PFSK-1 (cell line): ENCODE data around the gene IKZF3.

Experiments
- FOXP2 ChIP-seq: optimal IDR thresholded peaks from 2 replicates; pipeline ENCODE3; 2011; ENCODE audit warnings: borderline replicate concordance, control low read depth, inconsistent platforms; ENCODE audit not compliant: insufficient read depth; ENCODE audit errors: extremely low read length, extremely low read depth
- POLR2AphosphoS5 ChIP-seq: IDR thresholded peaks from 2 replicates; pipeline ENCODE4 v1.6.1; 2012; ENCODE audit warnings: low read depth, mild to moderate bottlenecking, control low read depth, low read length, moderate library complexity
- SIN3A ChIP-seq: IDR thresholded peaks from 2 replicates; pipeline ENCODE4 v1.6.1; 2012; ENCODE audit warnings: mild to moderate bottlenecking, low read length, moderate library complexity, borderline replicate concordance; ENCODE audit not compliant: insufficient read depth
- TAF1 ChIP-seq: IDR thresholded peaks from 2 replicates; pipeline ENCODE4 v1.6.1; 2012; ENCODE audit warnings: low read length, control low read depth, borderline replicate concordance; ENCODE audit not compliant: insufficient read depth
- TF ChIP-seq, protein P1 (sequence below), 2 experiments: IDR thresholded peaks; 2 replicates each; pipeline versions ENCODE4 v1.6.1 to v1.8.0; 2011 to 2012; ENCODE audit warnings: low read depth in 2 of 2, low read length in 2 of 2, control low read depth in 1 of 2, inconsistent platforms in 1 of 2, mild to moderate bottlenecking in 1 of 2, moderate library complexity in 1 of 2; ENCODE audit not compliant: insufficient read depth in 1 of 2

IKZF3 gene

DNA sequence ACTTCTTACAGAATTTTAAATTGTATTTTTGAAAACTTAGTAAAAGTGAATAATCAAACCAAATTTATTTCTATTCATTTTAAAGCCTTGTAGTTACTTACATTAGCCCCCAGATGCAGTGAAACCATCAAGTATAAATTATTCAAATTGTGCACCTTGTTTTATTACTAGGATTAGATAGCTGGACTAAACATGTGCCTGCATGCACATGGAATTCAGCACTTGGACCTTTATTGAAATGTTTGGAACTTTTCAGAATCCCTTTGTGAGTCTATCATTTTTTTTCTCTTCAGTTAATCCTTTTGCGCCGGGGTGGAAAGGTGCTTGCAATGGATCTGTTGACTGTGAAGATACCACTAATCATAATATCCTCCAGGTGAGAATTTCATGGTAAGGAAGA, 8.6 kb upstream of the IKZF3 start:
- TF ChIP-seq, protein P1, sequence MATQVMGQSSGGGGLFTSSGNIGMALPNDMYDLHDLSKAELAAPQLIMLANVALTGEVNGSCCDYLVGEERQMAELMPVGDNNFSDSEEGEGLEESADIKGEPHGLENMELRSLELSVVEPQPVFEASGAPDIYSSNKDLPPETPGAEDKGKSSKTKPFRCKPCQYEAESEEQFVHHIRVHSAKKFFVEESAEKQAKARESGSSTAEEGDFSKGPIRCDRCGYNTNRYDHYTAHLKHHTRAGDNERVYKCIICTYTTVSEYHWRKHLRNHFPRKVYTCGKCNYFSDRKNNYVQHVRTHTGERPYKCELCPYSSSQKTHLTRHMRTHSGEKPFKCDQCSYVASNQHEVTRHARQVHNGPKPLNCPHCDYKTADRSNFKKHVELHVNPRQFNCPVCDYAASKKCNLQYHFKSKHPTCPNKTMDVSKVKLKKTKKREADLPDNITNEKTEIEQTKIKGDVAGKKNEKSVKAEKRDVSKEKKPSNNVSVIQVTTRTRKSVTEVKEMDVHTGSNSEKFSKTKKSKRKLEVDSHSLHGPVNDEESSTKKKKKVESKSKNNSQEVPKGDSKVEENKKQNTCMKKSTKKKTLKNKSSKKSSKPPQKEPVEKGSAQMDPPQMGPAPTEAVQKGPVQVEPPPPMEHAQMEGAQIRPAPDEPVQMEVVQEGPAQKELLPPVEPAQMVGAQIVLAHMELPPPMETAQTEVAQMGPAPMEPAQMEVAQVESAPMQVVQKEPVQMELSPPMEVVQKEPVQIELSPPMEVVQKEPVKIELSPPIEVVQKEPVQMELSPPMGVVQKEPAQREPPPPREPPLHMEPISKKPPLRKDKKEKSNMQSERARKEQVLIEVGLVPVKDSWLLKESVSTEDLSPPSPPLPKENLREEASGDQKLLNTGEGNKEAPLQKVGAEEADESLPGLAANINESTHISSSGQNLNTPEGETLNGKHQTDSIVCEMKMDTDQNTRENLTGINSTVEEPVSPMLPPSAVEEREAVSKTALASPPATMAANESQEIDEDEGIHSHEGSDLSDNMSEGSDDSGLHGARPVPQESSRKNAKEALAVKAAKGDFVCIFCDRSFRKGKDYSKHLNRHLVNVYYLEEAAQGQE (IDR thresholded peaks at IDR 0.05; ENCODE audit: insufficient read depth in 1 of 2, low read depth in 2 of 2, low read length in 2 of 2) = no peak
- TF ChIP-seq FOXP2 (no peak), TAF1 (no peak), SIN3A (no peak), POLR2AphosphoS5 (no peak)

DNA sequence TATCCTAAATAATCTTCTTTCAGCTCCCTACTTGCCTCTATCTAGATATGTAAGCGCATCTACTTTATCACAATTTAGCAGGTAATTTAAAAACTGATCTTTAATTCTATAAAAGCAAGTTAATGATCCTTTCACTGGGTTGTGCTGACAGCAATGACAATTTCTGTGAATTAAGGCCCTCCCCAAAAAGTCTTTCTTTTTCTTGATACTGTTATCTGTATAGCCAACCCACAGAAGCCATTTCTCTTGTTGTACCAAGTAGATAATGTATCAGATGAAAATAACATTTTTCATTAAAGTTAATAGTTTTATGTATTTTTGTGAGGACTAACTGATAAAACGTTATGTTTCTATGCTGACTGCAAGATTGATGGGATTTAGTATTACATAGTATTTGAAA, 7.7 kb upstream of the IKZF3 start:
- TF ChIP-seq, protein P1 (IDR thresholded peaks at IDR 0.05; ENCODE audit: insufficient read depth in 1 of 2, low read depth in 2 of 2, low read length in 2 of 2) = no peak

DNA sequence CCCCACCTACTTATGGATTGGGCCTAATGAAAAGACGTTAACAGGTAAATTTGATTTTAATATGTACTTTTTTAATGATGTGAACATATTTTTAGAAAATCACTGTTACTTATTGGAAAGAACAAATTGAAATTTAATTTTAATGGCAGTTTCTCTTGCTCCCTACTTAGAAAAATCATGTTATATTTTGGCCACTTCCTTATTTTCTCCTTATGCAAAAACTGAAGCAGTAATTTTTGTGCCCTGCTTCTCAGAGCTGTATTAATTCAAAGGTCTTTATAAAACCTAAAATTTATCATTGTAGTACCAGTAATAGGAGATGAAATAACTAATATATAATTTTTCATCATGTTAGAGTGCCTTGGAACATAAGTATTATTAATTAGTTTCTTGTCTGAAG, 6.7 kb upstream of the IKZF3 start:
- TF ChIP-seq SIN3A (no peak), TAF1 (no peak), POLR2AphosphoS5 (no peak), FOXP2 (no peak)
- TF ChIP-seq, protein P1 (IDR thresholded peaks at IDR 0.05; ENCODE audit: insufficient read depth in 1 of 2, low read depth in 2 of 2, low read length in 2 of 2) = no peak

DNA sequence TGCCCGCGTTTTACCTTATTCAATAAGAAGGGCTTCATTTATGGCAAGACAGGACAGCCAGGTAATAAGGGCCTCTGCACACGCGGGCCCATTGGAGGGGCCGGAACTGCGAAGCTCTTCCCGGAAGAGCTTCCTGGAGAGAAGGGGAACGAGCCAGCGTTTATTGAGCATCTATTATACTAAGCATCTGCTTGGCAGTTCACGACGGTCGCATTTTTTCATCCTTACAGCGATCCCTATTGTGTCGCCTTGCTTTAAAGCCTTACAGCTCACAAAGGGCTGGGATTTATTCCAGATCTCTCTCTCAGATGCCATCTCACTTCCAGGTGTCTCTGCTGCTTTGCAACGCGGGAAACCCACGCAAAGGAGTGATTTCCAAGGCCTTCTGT, 4.4 kb upstream of the IKZF3 start:
- TF ChIP-seq POLR2AphosphoS5 (no peak), TAF1 (no peak), SIN3A (no peak), FOXP2 (no peak)
- TF ChIP-seq, protein P1 (IDR thresholded peaks at IDR 0.05; ENCODE audit: insufficient read depth in 1 of 2, low read depth in 2 of 2, low read length in 2 of 2) = no peak

DNA sequence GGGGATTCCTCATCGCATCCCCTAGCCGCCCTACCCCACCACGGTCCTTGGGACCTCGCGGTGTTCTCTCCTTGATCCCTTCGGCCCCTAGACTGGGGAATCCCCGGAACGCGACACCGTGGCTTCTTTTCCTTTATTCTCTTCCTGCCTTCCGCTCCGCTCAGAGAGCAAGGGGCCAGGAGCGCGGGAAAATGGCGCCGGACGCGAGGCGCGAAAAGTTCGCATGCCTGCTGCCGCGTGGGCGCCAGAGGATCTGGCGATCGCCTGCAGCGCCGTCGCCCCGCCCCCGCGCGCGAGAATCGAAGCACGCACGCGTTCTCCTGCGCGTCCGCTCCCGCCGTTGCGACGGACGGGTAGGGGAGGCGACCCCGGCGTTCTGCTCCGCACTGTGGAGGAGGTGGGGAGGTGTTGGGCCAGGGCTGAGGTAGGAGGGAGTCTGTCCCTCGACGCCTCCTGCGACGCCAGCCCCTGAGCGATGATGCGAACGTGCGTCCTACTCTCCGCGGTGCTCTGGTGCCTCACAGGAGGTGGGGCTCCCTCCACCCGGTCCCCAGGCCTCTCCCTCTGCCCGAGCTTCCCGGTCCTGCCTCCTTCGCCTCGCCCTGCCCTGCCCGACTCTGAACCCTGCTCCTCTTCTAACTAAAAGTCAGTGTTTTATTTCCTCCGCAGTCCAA, 3.9 kb upstream of the IKZF3 start, which contains the start of gene ZPBP2:
ZPBP2 (plus strand) TSS at position 323 of the 674 bp plus-strand sequence; CDS start at position 476, 153 bp downstream.
- TF ChIP-seq FOXP2 (no peak), POLR2AphosphoS5 (no peak), TAF1 (no peak), SIN3A (no peak)
- TF ChIP-seq, protein P1 (IDR thresholded peaks at IDR 0.05; ENCODE audit: insufficient read depth in 1 of 2, low read depth in 2 of 2, low read length in 2 of 2) = no peak
